HG03439 (cell line): Measurements from ENCODE around the gene CPLX1.

Experiments
- ATAC-seq: cut with Tn5 transposase; IDR thresholded peaks from one replicate; pipeline ENCODE4 v1.9.1; 2021; ENCODE audit warnings: mild to moderate bottlenecking, moderate library complexity; ENCODE audit not compliant: unreplicated experiment

The CPLX1 gene

GRCh38 chr4:793941-794621, 31.8 kb downstream of the CPLX1 start:
- ATAC-seq, result no peak

GRCh38 chr4:793093-793861, 32.7 kb downstream of the CPLX1 start:
- no peak for ATAC-seq

GRCh38 chr4:792626-793092, 33.3 kb downstream of the CPLX1 start:
- no peak for ATAC-seq

GRCh38 chr4:791898-792625, 33.9 kb downstream of the CPLX1 start:
- no peak for ATAC-seq

GRCh38 chr4:791252-791897, 34.6 kb downstream of the CPLX1 start:
- no peak for ATAC-seq

GRCh38 chr4:790466-790820, 35.5 kb downstream of the CPLX1 start:
- no peak for ATAC-seq

- no peak for ATAC-seq
Measured at GRCh38 chr4:789571-790465, 36.1 kb downstream of the CPLX1 start.

GRCh38 chr4:788636-789297, 37.2 kb downstream of the CPLX1 start:
- no peak for ATAC-seq

DNA sequence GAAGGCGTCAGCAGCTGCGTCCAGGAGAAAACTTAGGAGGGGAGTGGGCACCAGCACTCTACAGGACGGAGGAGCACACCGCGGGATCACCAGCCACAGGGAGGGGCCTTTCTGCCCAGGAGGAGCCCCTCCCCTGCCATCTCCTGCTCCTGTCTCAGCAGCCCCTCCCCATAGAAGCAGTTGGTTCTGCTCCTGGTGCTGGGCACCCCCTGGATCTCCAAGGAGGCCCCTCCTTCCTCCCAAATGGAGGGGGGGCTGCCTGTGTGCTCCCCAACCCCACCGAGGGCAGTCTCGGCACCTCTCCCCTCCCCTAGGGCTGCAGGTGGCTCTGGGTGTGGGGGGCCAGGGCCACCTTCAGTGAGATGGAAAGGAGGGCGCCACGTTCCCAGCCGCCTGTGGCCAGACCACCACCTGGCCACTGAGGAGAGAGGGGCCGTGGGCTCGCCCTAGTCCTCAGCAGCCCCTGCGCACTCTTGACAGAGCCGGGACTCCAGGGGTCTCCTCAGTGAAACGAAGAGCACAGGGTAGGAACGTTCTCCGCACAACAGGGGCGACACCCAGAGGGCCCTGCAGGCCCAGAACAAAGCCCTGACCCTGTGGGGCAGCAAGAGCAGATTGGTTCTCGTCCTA, 37.8 kb downstream of the CPLX1 start:
- no peak for ATAC-seq

DNA sequence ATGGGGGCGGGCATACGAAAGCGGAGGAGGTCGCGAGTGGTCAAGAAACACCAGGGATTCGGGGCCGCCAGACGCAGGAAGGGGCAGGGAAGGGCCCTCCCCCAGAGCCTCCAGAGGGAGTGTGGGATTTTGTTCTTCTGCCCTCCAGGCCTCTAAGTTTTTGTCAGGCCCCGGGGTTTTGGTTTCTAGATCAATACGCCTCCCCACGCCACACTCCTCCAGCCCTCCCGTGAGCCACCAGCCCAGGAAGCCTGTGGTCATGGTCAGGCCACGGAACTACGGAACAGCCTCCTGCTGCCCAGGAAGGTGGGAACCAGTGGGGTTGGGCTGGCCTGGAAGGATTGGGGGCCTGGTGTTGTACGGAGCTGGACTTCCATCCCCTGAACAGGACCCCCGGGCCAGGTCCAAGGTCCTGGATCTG, 38.4 kb downstream of the CPLX1 start:
- ATAC-seq, result no peak

DNA sequence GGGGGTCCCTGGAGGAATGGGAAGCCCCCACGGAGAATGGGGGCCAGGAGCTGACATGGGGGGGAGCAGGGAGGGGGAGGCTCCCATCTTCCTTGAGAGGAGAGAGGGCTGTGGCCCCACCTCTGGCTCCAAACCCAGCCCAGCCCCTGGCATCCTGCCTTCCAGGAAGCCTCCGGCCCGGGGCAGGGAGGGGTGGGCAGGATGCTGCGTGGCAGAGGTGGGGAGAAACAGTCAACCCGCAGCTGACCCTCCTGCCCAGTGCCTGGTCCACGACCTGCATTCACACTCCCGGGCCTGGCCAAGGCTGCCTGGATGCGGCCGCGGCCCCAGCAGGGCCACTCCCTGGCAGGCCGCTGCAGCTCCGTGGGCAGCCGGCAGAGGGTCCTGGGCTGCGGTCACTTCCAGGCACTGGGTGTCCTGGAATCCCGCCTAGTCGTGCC, 39.0 kb downstream of the CPLX1 start:
- no peak for ATAC-seq

DNA sequence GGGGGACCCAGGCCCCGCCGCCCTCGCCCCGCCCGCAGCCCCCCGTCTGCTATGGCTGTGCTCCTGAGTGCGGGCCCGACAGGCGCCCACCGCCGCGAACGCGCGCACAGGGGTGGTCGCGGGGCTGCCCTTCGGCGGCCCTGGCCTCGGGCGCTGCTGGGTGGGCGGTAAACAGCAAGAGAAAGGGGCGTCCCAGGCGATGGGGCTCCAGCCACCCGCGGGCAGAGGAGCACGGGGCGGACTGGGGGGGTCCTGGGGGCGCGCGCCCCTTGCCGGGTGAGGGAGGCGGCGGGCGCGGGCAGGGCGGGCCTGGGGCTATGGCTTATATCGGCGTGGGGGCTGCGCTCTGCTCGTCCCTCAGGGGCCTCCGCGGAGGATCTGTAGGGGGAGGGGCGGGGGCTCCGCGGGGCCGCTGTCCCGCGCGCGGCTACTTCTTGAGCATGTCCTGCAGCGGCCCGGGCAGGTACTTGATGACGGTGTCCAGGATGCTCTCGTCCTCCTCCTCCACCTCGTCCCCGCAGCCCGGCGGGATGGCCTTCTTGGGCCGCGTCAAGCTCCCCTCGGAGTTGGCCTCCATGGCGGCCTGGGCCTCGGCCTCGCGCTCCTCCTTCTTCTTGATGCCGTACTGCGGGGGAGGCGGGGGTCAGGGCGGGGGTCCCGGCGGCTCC, 39.7 kb downstream of the CPLX1 start:
- no peak for ATAC-seq

DNA sequence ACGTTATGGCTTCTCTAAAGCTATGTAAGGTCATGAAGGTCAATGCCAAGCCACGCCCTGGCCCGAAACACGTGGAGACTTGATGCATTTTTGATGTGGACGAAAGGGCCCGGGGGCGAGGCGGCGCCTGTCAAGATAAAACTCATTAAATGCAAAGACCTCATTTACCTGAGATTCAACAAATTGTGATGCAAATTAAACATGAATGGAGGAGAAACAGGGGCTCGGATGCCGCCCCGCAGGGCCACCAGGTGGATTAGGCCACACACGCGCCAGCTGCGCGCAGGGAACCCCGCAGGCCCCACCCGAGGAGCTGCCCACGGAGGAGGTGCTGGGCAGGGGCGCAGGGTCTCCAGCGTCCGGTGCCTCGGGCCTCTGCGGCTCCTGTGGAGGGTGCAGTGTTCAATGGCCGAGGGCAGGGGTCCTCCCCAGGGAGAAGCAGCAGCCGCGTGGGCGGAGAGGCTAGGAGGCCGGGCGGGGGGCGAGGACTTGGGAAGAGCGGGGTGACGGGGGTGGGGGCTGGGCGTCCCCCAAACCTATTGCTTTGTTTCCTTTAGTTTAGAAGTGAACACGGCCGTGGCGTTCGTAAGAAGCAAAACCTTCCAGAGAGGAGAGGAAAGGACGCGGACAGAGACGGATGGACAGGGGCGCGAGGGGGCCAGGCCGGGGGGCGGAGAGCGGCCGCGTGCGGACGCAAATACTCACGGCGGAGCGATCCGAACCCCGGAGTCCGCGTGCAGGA, 40.4 kb downstream of the CPLX1 start:
- ATAC-seq, result no peak

GRCh38 chr4:784401-785331, 41.3 kb downstream of the CPLX1 start:
- ATAC-seq, result no peak

DNA sequence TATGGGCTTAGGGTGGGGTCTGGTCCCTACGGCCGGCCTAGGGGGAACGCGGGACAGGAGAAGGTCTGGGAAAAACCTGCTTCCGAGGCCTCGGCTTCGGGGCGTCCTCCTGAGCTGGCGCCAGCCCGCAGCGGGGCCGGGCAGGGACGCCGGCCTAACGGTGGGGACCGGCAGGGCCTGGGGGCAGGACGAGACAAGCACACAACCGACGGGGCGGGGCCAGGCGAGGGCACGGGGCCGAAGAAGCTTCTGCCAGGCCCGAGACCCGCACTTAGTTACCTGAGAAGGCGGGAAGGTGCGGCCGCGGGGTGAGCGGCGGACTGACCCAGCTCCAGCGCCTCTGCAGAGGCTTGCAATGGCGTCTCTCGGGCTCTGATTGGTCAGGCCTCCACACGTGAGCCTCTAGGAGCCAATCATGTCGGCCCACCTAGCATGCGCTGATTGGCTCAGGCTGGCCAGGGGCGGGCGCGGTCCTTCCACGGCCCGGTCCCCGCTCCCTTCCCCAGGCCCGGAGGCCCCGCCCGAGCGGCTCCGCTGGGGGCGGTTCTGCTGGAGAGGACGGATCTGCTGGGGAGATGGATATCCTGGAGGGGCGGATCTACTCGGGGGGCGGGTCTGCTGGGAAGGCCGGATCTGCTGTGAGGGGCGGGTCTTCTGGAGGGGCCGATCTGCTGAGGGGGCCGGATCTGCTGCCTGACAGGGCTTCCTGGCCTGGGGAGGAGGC, 44.3 kb downstream of the CPLX1 start:
- peak; percentile 91 for ATAC-seq
